CD14-positive monocyte (primary cell): Measurements from ENCODE around the gene SERBP1. TPM values are rescaled to one million over a fixed set of nuclear protein-coding genes. Genes with fewer than 3 reads are reported as not detected.

Experiments
- DNase-seq, 3 donors: peaks; one replicate each; pipeline ENCODE4 v3.0.0-alpha.2; 2011 to 2022
- H2AFZ ChIP-seq: 2 replicates; pipeline ENCODE4 v1.6.0; 2012; ENCODE audit warnings: mild to moderate bottlenecking, low read depth, low read length, inconsistent platforms; ENCODE audit not compliant: insufficient read depth, poor library complexity, severe bottlenecking
- H3K27ac ChIP-seq, 2 donors: 1 replicate in 1 of 2; 2 replicates in 1 of 2; pipeline ENCODE4 v1.5.1; 2012 to 2013; ENCODE audit warnings: low read length in 2 of 2, control low read depth in 1 of 2, inconsistent platforms in 1 of 2, low read depth in 1 of 2, mild to moderate bottlenecking in 1 of 2
- H3K27me3 ChIP-seq, 2 donors: one replicate each; pipeline versions ENCODE4 v1.6.0 to v1.6.1; 2011 to 2013; ENCODE audit warnings: low read length in 2 of 2; ENCODE audit not compliant: control insufficient read depth in 2 of 2, insufficient read depth in 2 of 2
- H3K36me3 ChIP-seq, 2 donors: replicated peaks in 1 of 2; 1 replicate in 1 of 2; 2 replicates in 1 of 2; pipeline versions ENCODE4 v1.5.1 to v1.6.1; 2012 to 2013; ENCODE audit warnings: low read length in 2 of 2, control low read depth in 1 of 2, inconsistent platforms in 1 of 2, mild to moderate bottlenecking in 1 of 2; ENCODE audit not compliant: insufficient read depth in 2 of 2, control insufficient read depth in 1 of 2
- H3K4me1 ChIP-seq, 2 donors: 1 replicate in 1 of 2; 2 replicates in 1 of 2; pipeline versions ENCODE4 v1.5.1 to v1.6.1; 2012 to 2013; ENCODE audit warnings: low read length in 2 of 2, control low read depth in 1 of 2, inconsistent platforms in 1 of 2, mild to moderate bottlenecking in 1 of 2, moderate library complexity in 1 of 2; ENCODE audit not compliant: insufficient read depth in 2 of 2, control insufficient read depth in 1 of 2
- H3K4me2 ChIP-seq: replicated peaks from 2 replicates; pipeline ENCODE3; 2012; ENCODE audit warnings: low read length, moderate library complexity, mild to moderate bottlenecking; ENCODE audit not compliant: poor library complexity, severe bottlenecking; ENCODE audit errors: extremely low read depth
- H3K4me3 ChIP-seq, 3 experiments: fragments of 200-600 bp in 1 of 3; sonication (generic) in 1 of 3; replicated peaks in 1 of 3; 1 replicate in 2 of 3; 2 replicates in 1 of 3; pipeline ENCODE4 v1.5.1; 2011 to 2013; ENCODE audit warnings: low read length in 3 of 3, mild to moderate bottlenecking in 3 of 3, control low read depth in 2 of 3, low read depth in 2 of 3, inconsistent platforms in 1 of 3, moderate library complexity in 1 of 3
- H3K79me2 ChIP-seq: 2 replicates; pipeline ENCODE4 v1.6.0; 2012; ENCODE audit warnings: mild to moderate bottlenecking, control low read depth, inconsistent platforms, low read length, moderate library complexity; ENCODE audit not compliant: insufficient read depth
- H3K9ac ChIP-seq: 2 replicates; pipeline ENCODE4 v1.6.0; 2017; ENCODE audit warnings: low read length, mild to moderate bottlenecking; ENCODE audit not compliant: insufficient read depth, poor library complexity, severe bottlenecking
- H3K9me3 ChIP-seq, 2 donors: replicated peaks in 1 of 2; 1 replicate in 1 of 2; 2 replicates in 1 of 2; pipeline versions ENCODE4 v1.5.1 to v1.6.1; 2012 to 2013; ENCODE audit warnings: low read length in 2 of 2, control low read depth in 1 of 2; ENCODE audit not compliant: control insufficient read depth in 1 of 2, insufficient read depth in 1 of 2
- H4K20me1 ChIP-seq: 2 replicates; pipeline ENCODE4 v1.6.0; 2012; ENCODE audit warnings: mild to moderate bottlenecking, low read length, control low read depth, moderate library complexity; ENCODE audit not compliant: insufficient read depth
- H3K27ac Mint-ChIP-seq, 7 donors: one replicate each; pipeline ENCODE4 v1.8.0; 2020; ENCODE audit warnings: mild to moderate bottlenecking in 7 of 7, mixed read lengths in 7 of 7, moderate library complexity in 6 of 7, inconsistent platforms in 2 of 7
- H3K27me3 Mint-ChIP-seq, 3 donors: one replicate each; pipeline ENCODE4 v1.8.0; 2021 to 2022; ENCODE audit warnings: low read depth in 3 of 3, mild to moderate bottlenecking in 3 of 3, mixed read lengths in 3 of 3, moderate library complexity in 3 of 3, inconsistent platforms in 1 of 3
- H3K36me3 Mint-ChIP-seq, 2 donors: one replicate each; pipeline ENCODE4 v1.8.0; 2020; ENCODE audit warnings: mixed read lengths in 2 of 2, inconsistent platforms in 1 of 2, mild to moderate bottlenecking in 1 of 2
- H3K4me1 Mint-ChIP-seq: one replicate; pipeline ENCODE4 v1.8.0; 2020; ENCODE audit warnings: mild to moderate bottlenecking, mixed read lengths
- H3K4me3 Mint-ChIP-seq, 2 donors: one replicate each; pipeline ENCODE4 v1.8.0; 2020; ENCODE audit warnings: mild to moderate bottlenecking in 2 of 2, mixed read lengths in 2 of 2, moderate library complexity in 1 of 2
- H3K9me3 Mint-ChIP-seq, 7 donors: one replicate each; pipeline ENCODE4 v1.8.0; 2020 to 2022; ENCODE audit warnings: mixed read lengths in 7 of 7, mild to moderate bottlenecking in 6 of 7, moderate library complexity in 6 of 7, inconsistent platforms in 2 of 7
- CTCF ChIP-seq: fragments of 200-600 bp; IDR thresholded peaks from one replicate; pipeline ENCODE4 v1.8.0; 2022; ENCODE audit warnings: antibody characterized with exemption, mild to moderate bottlenecking
- WGBS: methylation state at CpG from one replicate; pipeline ENCODE4 v1.1.5; 2013; ENCODE audit warnings: missing lambda C conversion rate; ENCODE audit not compliant: insufficient coverage; 5-methylcytosine and 5-hydroxymethylcytosine counted together
- intact Hi-C, 2 donors: fragments of 100-400 bp; cut with micrococcal nuclease; formaldehyde crosslinking; loops; one replicate each; pipeline versions ENCODE4 v1.15.0 to v1.15.1; 2023
- polyA plus RNA-seq, 3 donors: library from polyadenylated mRNA; depleted of rRNA in 1 of 3; unstranded in 2 of 3; stranded (reverse) in 1 of 3; fragments of 300-500 nt in 2 of 3; fragments of >200 nt in 1 of 3; fragmentation: Illumina TruSeq in 2 of 3; gene quantifications; 1 replicate in 2 of 3; 2 replicates in 1 of 3; pipeline ENCODE4 v1.2.3, GENCODE V29; 2012 to 2021

SERBP1 gene
- polyA plus RNA-seq, 3 donors, result 38.2 to 78.8 (median 75.3) TPM

- 100% methylated on average over 2 of the region's 2 CpGs for WGBS
- H3K9me3 Mint-ChIP-seq, result no peaks in the 10 kb centered on the region
- peaks cover 0 to 6% (median 0%) of the 10 kb centered on the region in 3 donors for H3K27me3 Mint-ChIP-seq
- Histone ChIP-seq H3K9me3 (no peaks in the 10 kb centered on the region), H3K79me2 (no peaks in the 10 kb centered on the region), H3K4me1 (no peaks in the 10 kb centered on the region), H3K27me3 (no peaks in the 10 kb centered on the region), H4K20me1 (no peaks in the 10 kb centered on the region), H2AFZ (no peak overlapping the region), H3K36me3 (no peaks in the 10 kb centered on the region), H3K4me3 (no peak overlapping the region), H3K9ac (no peak overlapping the region), H3K27ac (no peak overlapping the region), H3K4me2 (no peak overlapping the region)
- no peak for TF ChIP-seq CTCF
- no peak overlapping the region for H3K4me3 Mint-ChIP-seq
- no peak overlapping the region for H3K27ac Mint-ChIP-seq
- DNase-seq, result no peak
- intact Hi-C loops, result no loop called here
- H3K4me1 Mint-ChIP-seq, result no peaks in the 10 kb centered on the region
- H3K36me3 Mint-ChIP-seq, result no peaks in the 10 kb centered on the region
Observed at GRCh38 chr1:67472056-67472455, 41.9 kb upstream of the SERBP1 start.

GRCh38 chr1:67469431-67469830, 39.2 kb upstream of the SERBP1 start:
- Histone ChIP-seq H3K4me3 (no peak overlapping the region), H3K79me2 (no peaks in the 10 kb centered on the region), H3K27me3 (no peaks in the 10 kb centered on the region), H3K9me3 (no peaks in the 10 kb centered on the region), H2AFZ (no peak overlapping the region), H3K27ac (no peak overlapping the region), H3K4me1 (no peaks in the 10 kb centered on the region), H3K36me3 (no peaks in the 10 kb centered on the region), H3K4me2 (no peak overlapping the region), H4K20me1 (no peaks in the 10 kb centered on the region), H3K9ac (no peak overlapping the region)
- no peaks in the 10 kb centered on the region for H3K9me3 Mint-ChIP-seq
- intact Hi-C loops, result no loop called here
- DNase-seq, result no peak
- no peak for TF ChIP-seq CTCF
- H3K36me3 Mint-ChIP-seq, result no peaks in the 10 kb centered on the region
- peaks cover 0 to 2% (median 0%) of the 10 kb centered on the region in 3 donors for H3K27me3 Mint-ChIP-seq
- no peak overlapping the region for H3K4me3 Mint-ChIP-seq
- no peaks in the 10 kb centered on the region for H3K4me1 Mint-ChIP-seq
- 33% methylated on average over 2 of the region's 3 CpGs for WGBS
- H3K27ac Mint-ChIP-seq, result no peak overlapping the region
